Measurements from ENCODE around the gene RGS16.

DNA sequence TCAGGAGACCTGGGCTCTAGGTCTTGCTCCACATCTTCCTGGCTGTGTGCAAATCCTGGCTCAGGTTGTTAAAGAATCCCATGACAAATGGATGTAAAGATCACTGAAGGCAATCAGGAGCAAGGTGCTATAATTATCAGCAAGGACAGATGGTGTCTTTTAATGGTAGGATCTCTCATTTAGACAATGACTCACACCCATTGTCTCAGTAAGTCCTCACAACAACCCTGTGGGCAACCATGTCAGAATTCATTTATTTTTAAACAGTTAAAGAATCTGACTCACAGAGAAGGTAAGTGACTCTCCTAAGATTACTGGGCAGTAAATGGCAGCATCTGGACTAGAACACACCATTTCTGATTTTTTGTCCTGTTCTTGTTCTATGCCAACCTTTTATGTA is 47.9 kb downstream of the RGS16 start:
- TF ChIP-seq, protein P1, sequence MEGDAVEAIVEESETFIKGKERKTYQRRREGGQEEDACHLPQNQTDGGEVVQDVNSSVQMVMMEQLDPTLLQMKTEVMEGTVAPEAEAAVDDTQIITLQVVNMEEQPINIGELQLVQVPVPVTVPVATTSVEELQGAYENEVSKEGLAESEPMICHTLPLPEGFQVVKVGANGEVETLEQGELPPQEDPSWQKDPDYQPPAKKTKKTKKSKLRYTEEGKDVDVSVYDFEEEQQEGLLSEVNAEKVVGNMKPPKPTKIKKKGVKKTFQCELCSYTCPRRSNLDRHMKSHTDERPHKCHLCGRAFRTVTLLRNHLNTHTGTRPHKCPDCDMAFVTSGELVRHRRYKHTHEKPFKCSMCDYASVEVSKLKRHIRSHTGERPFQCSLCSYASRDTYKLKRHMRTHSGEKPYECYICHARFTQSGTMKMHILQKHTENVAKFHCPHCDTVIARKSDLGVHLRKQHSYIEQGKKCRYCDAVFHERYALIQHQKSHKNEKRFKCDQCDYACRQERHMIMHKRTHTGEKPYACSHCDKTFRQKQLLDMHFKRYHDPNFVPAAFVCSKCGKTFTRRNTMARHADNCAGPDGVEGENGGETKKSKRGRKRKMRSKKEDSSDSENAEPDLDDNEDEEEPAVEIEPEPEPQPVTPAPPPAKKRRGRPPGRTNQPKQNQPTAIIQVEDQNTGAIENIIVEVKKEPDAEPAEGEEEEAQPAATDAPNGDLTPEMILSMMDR (conservative IDR thresholded peaks at IDR 0.05): no peak
- no peak for TF ChIP-seq EZH2 (IDR thresholded peaks at IDR 0.05; ENCODE audit: low read depth)
